ENCODE data around the gene PRKG2.
"Not testable (repeated sequence)": the region's sequence is repeated elsewhere in the genome, so short reads cannot be mapped to it uniquely, and the experiment has no call there.

PRKG2 gene, protein sequence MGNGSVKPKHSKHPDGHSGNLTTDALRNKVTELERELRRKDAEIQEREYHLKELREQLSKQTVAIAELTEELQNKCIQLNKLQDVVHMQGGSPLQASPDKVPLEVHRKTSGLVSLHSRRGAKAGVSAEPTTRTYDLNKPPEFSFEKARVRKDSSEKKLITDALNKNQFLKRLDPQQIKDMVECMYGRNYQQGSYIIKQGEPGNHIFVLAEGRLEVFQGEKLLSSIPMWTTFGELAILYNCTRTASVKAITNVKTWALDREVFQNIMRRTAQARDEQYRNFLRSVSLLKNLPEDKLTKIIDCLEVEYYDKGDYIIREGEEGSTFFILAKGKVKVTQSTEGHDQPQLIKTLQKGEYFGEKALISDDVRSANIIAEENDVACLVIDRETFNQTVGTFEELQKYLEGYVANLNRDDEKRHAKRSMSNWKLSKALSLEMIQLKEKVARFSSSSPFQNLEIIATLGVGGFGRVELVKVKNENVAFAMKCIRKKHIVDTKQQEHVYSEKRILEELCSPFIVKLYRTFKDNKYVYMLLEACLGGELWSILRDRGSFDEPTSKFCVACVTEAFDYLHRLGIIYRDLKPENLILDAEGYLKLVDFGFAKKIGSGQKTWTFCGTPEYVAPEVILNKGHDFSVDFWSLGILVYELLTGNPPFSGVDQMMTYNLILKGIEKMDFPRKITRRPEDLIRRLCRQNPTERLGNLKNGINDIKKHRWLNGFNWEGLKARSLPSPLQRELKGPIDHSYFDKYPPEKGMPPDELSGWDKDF

DNA sequence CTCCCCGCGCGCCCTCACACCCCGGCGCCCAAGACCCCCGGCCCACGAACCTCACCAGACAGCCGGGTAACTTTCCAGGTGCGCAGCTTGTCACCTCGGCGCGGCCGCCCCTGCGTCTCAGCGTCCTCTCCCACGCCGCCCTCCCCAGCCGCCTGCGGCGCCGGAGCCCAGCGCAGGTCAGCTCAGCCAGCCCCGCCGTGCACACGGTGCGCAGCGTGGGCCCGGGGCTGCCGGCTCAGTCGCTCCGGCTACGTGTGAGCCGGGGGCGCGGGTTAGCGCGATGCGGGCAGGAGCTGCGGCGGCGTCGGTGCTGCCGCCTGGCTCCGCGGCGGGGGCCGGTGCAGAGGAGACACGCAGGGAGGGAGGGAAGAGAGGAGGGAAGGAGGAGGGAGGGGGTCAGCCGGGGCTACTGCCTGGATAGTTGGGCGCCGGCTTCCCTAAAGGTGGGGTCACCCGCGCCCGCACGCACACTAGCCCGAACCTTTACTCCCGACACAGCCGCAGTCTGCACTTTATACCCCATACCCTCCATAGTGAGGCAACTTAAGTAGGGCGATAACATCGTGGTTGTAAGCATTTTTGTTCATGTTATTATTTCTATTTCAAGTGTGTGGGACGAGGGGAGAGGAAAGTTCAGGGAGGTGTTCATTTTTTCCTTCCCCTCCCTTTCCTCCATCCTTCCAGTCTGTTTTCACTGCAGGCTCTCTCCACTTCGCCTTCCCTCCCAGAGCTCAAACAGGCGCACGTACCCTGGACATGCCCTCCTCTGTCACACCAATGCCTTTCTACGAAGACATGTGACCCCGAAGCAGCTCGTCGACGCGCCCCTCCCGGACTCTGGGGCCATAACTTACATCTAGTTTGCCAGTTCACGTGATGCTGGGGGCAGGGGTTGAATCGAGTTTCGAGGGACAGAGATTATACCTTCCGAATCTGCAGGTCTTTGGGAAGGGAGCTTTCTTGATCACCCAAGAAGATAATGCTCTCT, at the start of gene PRKG2:
Gene PRKG2 (minus strand): TSS at position 342 of the 988 bp plus-strand sequence. CDS start 10,175 bp downstream, outside the sequence.
- DNase-seq, result no peak

DNA sequence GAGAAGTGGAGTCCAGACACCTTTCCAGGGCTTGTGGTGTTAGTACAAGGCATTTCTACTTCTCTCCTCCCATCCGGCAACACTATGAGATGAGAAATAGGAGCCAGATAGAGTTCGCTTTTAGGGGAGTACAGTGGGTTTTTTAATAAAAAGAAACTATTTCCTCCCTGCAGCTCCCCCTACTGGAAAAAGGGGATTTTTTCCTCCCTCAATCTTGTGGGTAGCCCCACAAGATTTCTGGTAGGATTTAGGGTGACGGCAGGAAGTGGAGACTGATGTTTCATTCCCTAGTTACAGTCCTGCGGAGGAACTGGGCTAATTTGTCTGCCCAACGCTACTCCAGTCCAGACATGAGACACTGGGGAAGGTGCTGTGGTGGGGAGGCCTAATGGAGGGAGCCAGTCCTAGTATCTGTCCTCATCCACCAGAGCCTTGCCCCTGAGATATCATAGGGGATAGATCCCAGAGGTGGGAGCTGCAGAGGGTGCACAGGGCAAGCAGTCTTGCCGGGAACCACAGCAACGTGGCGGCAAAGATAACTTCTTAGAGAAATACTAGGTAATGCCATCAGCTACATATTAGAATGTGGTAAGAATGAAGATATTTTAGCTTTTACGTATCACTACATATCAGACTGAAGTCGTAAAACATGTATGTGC, 45.5 kb upstream of the PRKG2 start:
- no peak for DNase-seq

- no peak for DNase-seq
Observed at GRCh38 chr4:81258841-81259550, 44.0 kb upstream of the PRKG2 start.

DNA sequence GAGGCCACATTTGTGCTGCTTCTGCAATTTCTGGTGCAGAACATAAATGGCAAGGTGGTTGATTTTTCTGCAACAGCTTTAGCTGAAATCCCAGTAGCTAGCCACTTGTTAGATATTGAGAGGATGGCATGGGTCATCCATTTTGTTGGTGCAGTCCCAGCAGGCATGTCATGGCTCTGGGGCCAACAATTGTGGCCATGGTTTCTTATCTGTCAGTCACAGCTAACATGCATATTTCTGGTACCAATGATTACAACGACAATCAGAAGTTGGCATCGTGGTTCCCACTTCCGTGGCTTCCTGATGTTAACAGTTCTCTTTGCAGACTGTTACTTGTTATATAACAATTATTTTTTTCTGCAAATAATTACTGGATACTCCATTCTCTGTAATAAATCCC, 42.8 kb upstream of the PRKG2 start:
- no peak for DNase-seq

- no peak for DNase-seq
Observed at GRCh38 chr4:81257021-81257420, 42.0 kb upstream of the PRKG2 start.

DNA sequence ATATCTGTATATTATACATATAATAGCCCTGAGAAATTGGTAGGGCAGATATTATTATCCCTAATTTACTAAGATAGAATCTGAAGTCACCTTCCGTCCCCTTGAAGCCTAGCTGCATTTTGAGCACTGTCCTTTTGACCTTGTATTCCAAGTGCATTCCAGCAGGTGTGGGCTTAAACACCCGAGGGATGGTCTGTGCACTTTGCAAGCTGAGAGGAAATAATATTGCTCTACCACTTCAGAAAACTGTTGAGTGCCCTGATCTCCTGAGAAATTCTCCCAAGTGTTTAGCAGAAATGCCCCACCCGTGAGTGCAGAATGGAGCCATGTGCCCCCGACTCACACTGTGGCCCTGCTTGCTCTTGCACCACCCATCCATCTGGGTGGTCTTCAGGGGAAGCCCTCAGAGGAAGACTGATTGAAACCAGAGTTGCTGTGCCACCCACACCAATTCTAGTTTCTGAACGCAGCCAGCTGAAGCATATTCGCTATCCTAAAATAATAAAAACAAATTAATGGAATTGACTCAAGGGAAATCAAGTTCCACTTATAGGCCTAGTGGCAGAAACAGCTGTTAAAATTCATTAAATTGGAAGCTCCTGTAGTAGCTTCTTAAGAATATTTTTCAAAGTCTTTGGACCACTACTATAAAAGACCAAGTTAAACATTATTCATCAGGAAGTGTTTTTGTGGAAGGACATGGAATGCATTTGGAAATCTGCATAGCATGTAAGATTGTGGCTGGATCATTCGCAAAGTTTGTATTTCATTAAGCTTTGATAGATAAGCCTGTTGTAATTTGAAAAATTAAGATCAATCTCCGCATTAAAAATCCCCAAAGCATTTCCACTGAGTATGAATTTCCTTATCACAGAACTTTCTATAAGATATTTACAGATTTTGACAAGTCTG, 41.3 kb upstream of the PRKG2 start:
- DNase-seq, result no peak

GRCh38 chr4:81255524-81255923, 40.5 kb upstream of the PRKG2 start:
- no peak for DNase-seq

- DNase-seq, result no peak
Observed at GRCh38 chr4:81250430-81250829, 35.4 kb upstream of the PRKG2 start.

DNA sequence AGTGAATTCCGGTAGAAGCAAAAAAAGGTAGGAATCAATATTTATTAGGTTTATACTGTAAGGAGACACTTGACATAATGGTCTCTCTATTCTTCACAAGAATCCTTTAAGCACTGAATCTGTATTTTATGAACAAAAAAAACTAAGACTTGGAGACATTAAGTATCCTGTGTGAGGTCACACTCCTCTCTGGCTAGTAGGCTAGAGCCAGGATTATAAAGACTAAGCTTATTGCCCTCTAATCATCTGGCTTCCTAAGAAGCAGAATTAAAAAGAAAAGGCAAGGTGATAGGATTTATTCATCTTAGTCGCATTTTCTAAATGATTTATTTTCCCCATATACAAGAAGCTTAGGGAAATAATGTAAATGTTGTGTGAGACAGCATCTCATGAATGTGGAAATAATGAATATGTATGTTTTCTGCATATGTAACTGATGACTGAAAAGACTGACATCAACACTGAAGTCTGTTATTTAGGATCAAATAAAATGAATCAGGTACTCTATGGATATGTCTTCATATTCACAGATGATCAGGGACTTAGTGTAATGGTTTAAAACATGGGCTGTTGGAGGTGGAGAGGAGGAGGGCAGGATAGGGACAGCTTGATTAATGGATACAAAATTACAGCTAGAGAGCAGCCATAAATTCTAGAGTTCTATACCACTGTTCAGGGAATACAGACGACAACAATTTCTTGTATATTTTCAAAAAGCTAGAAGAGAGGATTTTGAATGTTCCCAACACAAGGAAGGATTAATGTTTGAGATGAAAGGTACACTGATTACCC, 30.4 kb upstream of the PRKG2 start:
- DNase-seq, result no peak

DNA sequence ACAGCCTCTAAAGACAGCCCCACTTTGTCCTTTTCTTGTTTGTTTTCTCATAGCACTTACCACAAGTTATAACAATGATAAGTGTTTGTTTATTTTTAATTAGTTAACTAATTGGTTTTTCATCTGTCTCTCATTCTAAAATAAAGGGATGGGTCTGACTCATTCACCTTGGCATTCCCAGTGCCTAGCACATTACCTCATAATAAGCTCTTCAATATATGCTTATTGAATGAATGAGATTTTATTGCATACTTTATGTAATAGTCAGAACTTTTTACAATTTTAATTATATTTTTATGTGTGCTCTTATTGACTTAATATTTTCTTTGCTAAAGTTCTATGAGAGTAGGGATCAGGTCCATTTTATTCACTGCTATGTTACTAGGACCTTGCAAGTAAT, 22.8 kb upstream of the PRKG2 start:
- no peak for DNase-seq

- DNase-seq, result no peak
Observed at GRCh38 chr4:81235982-81236749, 21.1 kb upstream of the PRKG2 start.

DNA sequence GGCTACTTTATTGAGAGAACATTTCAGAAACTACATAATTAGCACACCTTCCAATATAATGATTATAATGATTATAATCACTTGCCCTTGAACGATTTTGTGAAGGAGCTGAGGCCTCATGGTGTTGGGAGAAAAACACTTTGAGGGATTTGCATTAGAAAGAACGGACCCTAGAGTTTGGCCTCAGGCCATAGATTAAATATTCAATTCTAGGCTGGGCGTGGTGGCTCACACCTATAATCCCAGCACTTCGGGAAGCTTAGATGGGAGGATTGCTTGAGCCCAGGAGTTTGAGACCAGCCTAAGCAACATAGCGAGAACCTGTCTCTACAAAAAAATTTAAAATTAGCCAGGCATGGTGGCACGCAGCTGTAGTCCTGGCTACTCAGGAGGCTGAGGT, 12.9 kb upstream of the PRKG2 start:
- DNase-seq, result no peak

DNA sequence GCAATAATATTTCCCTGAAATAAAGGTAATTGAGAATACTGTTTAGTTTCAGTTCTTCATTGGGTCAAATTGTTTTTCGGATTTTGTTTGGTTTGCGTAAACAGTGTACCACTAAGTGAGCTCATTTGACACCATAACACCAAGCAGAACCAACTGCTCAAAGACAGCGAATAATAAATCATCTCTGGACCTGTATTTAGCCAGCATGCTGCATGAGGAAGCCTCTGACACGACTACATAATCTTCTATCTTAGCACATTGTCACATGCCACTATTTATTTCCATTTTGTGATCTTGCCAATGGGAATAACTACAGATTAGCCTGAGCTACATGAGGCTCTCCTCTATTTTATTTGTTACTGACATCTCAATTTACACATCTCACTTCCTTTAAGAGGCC, 12.1 kb upstream of the PRKG2 start:
- no peak for DNase-seq

- no peak for DNase-seq
Observed at GRCh38 chr4:81225252-81225651, 10.2 kb upstream of the PRKG2 start.

GRCh38 chr4:81222082-81222472, 7.1 kb upstream of the PRKG2 start:
- DNase-seq, result not testable (repeated sequence)

DNA sequence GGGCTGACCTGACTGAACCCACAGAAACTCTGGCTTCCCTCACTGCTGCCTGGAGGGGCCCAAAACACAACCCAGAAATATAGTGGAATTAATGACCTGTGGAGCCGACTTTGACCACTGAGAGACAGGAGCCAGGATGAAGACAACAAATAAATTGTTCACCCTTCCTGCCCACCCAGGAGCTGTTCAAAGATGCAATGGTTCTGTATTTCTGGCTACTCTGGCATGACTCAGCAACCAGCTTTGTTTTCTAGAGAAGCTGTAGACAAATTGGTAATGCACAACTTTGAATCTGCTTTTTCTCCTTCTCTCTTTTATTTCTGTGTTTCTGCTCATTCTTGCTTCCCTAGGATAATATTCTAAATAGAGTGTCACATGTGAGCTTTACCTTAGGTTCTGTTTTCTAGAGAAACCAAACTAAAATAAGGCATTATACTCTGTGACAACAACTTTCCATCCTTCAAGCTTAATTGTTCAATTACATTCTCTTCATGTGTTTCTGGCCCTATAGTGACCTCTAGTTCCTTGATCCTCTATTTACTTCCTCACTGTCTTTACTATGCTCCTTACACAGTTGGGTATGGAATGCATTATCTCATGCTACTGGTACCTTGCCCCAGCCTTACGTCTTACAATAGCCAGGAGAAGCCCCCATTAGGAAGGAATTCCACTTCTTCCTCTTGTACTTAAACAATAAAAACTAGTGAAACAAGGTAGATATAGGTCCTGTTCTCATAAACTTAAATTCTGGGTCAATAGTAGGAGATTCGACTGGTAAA, 6.5 kb upstream of the PRKG2 start:
- no peak for DNase-seq

DNA sequence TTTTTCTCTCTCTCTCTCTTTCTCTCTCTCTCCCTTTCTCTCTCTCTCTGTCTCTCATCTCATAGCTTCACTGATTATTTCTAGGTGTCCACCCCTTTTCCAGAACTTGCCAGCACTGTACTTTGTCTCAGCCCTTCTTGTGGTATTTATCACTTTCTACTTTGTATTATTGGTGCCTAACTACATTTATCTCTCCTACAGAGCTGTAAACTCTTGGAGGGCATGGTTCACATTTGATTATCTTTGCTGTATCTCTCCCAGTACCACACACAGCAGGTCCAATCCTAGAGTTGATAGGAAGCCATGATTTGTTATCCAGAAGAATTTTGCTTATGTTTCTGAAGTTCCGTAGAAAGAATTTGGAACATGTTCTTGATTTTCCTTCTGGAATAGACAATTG, 5.2 kb upstream of the PRKG2 start:
- DNase-seq, result no peak

GRCh38 chr4:81218206-81218605, 3.2 kb upstream of the PRKG2 start:
- no peak for DNase-seq

Data from CD4-positive, alpha-beta T cell treated with Interleukin-10 for 1 hour (primary cell).